Loucy (cell line): ENCODE measurements around the gene TTC39C.

Experiments
- EZH2phosphoT487 ChIP-seq: fragments of 200-600 bp; IDR thresholded peaks from 2 replicates; pipeline ENCODE4 v1.6.1; 2018; ENCODE audit warnings: antibody characterized with exemption, mild to moderate bottlenecking, moderate library complexity, borderline replicate concordance
- TF ChIP-seq, protein P1 (sequence below): fragments of 200-600 bp; sonication (generic); conservative IDR thresholded peaks from 2 replicates; pipeline ENCODE4 v1.5.1; 2014; ENCODE audit warnings: mild to moderate bottlenecking, antibody characterized with exemption, low read length

DNA sequence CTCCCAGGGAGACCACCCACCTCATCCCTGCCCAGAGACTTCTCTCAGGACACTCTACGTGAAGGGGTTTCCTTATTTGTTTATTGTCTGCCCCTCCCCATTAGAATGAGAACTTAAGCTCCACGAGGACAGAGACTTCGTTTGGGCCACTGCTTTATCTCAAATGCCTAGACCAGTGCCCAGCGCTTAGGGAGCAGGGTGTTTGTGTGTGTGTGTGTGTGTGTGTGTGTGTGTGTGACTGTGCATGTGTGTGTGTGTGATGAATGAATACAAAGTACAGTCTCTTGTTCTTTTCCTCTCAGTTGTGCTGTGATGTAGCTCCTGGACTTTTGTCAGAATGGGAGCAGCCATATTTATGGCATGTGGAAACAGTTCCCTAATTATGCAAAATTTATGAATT is 89.9 kb downstream of the TTC39C start:
- TF ChIP-seq, protein P1, sequence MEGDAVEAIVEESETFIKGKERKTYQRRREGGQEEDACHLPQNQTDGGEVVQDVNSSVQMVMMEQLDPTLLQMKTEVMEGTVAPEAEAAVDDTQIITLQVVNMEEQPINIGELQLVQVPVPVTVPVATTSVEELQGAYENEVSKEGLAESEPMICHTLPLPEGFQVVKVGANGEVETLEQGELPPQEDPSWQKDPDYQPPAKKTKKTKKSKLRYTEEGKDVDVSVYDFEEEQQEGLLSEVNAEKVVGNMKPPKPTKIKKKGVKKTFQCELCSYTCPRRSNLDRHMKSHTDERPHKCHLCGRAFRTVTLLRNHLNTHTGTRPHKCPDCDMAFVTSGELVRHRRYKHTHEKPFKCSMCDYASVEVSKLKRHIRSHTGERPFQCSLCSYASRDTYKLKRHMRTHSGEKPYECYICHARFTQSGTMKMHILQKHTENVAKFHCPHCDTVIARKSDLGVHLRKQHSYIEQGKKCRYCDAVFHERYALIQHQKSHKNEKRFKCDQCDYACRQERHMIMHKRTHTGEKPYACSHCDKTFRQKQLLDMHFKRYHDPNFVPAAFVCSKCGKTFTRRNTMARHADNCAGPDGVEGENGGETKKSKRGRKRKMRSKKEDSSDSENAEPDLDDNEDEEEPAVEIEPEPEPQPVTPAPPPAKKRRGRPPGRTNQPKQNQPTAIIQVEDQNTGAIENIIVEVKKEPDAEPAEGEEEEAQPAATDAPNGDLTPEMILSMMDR, result no peak
- TF ChIP-seq EZH2phosphoT487, result no peak
